PFSK-1 (cell line): ENCODE data around the gene FARP2.

ENCODE experiments used
- FOXP2 ChIP-seq: optimal IDR thresholded peaks from 2 replicates; pipeline ENCODE3; 2011; ENCODE audit warnings: borderline replicate concordance, control low read depth, inconsistent platforms; ENCODE audit not compliant: insufficient read depth; ENCODE audit errors: extremely low read length, extremely low read depth
- POLR2AphosphoS5 ChIP-seq: IDR thresholded peaks from 2 replicates; pipeline ENCODE4 v1.6.1; 2012; ENCODE audit warnings: low read depth, mild to moderate bottlenecking, control low read depth, low read length, moderate library complexity
- REST ChIP-seq, 2 experiments: IDR thresholded peaks; 2 replicates each; pipeline versions ENCODE4 v1.6.1 to v1.8.0; 2011 to 2012; ENCODE audit warnings: low read depth in 2 of 2, low read length in 2 of 2, control low read depth in 1 of 2, inconsistent platforms in 1 of 2, mild to moderate bottlenecking in 1 of 2, moderate library complexity in 1 of 2; ENCODE audit not compliant: insufficient read depth in 1 of 2
- SIN3A ChIP-seq: IDR thresholded peaks from 2 replicates; pipeline ENCODE4 v1.6.1; 2012; ENCODE audit warnings: mild to moderate bottlenecking, low read length, moderate library complexity, borderline replicate concordance; ENCODE audit not compliant: insufficient read depth
- TAF1 ChIP-seq: IDR thresholded peaks from 2 replicates; pipeline ENCODE4 v1.6.1; 2012; ENCODE audit warnings: low read length, control low read depth, borderline replicate concordance; ENCODE audit not compliant: insufficient read depth

The FARP2 gene

GRCh38 chr2:241500431-241500975 lies 144.4 kb downstream of the FARP2 start:
- TF ChIP-seq TAF1 = no peak
- no peak for TF ChIP-seq SIN3A
- no peak for TF ChIP-seq REST (IDR thresholded peaks at IDR 0.05; ENCODE audit: insufficient read depth in 1 of 2, low read depth in 2 of 2, low read length in 2 of 2)
- TF ChIP-seq POLR2AphosphoS5 = no peak
- no peak for TF ChIP-seq FOXP2

- TF ChIP-seq TAF1 (no peak), SIN3A (no peak), FOXP2 (no peak), POLR2AphosphoS5 (no peak), REST (IDR thresholded peaks at IDR 0.05; ENCODE audit: insufficient read depth in 1 of 2, low read depth in 2 of 2, low read length in 2 of 2) (no peak)
Measured at GRCh38 chr2:241501099-241501541, 145.0 kb downstream of the FARP2 start.

- TF ChIP-seq REST (IDR thresholded peaks at IDR 0.05; ENCODE audit: insufficient read depth in 1 of 2, low read depth in 2 of 2, low read length in 2 of 2) (no peak), FOXP2 (no peak), SIN3A (no peak), TAF1 (no peak), POLR2AphosphoS5 (no peak)
Measured at GRCh38 chr2:241501551-241501950, 145.5 kb downstream of the FARP2 start.

GRCh38 chr2:241502281-241502680 lies 146.2 kb downstream of the FARP2 start:
- no peak for TF ChIP-seq SIN3A
- no peak for TF ChIP-seq FOXP2

GRCh38 chr2:241503776-241504392 lies 147.8 kb downstream of the FARP2 start:
- TF ChIP-seq TAF1 = no peak
- TF ChIP-seq REST (IDR thresholded peaks at IDR 0.05; ENCODE audit: insufficient read depth in 1 of 2, low read depth in 2 of 2, low read length in 2 of 2) = no peak
- no peak for TF ChIP-seq FOXP2
- TF ChIP-seq SIN3A = no peak
- TF ChIP-seq POLR2AphosphoS5 = no peak
